Measurements from ENCODE around the gene RBM23. TPM values are rescaled to one million over a fixed set of nuclear protein-coding genes. Genes with fewer than 3 reads are reported as not detected.

RBM23 gene
- total and polyA plus RNA-seq, 4 donors = 27.7 to 104 (median 71.7) TPM

DNA sequence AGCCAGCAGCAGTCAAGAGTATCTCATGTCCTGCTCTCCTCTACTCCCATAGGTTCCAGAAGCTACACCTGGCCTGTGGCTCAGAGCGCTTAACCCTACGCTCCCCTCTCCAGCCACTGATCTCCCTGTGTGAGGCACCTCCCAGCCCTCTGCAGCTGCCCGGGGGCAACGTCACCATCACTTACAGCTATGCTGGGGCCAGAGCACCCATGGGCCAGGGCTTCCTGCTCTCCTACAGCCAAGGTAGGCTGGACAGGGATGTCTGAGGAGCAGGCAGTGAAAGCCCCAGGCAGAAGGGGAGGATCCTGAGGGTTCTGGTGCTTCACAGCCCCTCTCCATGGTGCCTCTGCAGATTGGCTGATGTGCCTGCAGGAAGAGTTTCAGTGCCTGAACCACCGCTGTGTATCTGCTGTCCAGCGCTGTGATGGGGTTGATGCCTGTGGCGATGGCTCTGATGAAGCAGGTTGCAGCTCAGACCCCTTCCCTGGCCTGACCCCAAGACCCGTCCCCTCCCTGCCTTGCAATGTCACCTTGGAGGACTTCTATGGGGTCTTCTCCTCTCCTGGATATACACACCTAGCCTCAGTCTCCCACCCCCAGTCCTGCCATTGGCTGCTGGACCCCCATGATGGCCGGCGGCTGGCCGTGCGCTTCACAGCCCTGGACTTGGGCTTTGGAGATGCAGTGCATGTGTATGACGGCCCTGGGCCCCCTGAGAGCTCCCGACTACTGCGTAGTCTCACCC lies 43.8 kb downstream of the RBM23 start:
- Histone ChIP-seq H3K4me3 (no peak overlapping the region), H3K9me3 (ENCODE audit: control insufficient read depth in 4 of 4, insufficient read depth in 3 of 4, low read length in 3 of 4) (no peaks in the 10 kb centered on the region), H3K9ac (ENCODE audit: insufficient read depth in 1 of 2, low read length in 2 of 2) (no peak overlapping the region), H3K4me1 (ENCODE audit: control insufficient read depth in 5 of 5, insufficient read depth in 5 of 5, low read length in 5 of 5) (peaks cover 0 to 10% (median 8%) of the 10 kb centered on the region in 5 donors), H3K27me3 (ENCODE audit: control insufficient read depth in 3 of 3, insufficient read depth in 3 of 3, low read length in 2 of 3) (no peaks in the 10 kb centered on the region), H3K27ac (ENCODE audit: low read depth in 1 of 2, low read length in 1 of 2) (no peak overlapping the region), H3K36me3 (ENCODE audit: control insufficient read depth in 4 of 4, insufficient read depth in 4 of 4, low read length in 4 of 4) (peaks cover 12 to 55% (median 29%) of the 10 kb centered on the region in 4 donors)
- ATAC-seq (ENCODE audit: insufficient read depth, low FRiP score) (no peak), DNase-seq (no peak)
- 97 to 98% methylated on average over 15 of the region's 15 CpGs for WGBS, 2 donors
- TF ChIP-seq CTCF (IDR thresholded peaks at IDR 0.05; ENCODE audit: control extremely low read depth, extremely low read depth) = no peak

- Histone ChIP-seq H3K36me3 (ENCODE audit: control insufficient read depth in 4 of 4, insufficient read depth in 4 of 4, low read length in 4 of 4) (peaks cover 8 to 40% (median 27%) of the 10 kb centered on the region in 4 donors), H3K9ac (ENCODE audit: insufficient read depth in 1 of 2, low read length in 2 of 2) (peak overlapping the region in 1 of 2 donors; percentile 94), H3K4me3 (peak overlapping the region; percentile 92), H3K27ac (ENCODE audit: low read depth in 1 of 2, low read length in 1 of 2) (peak overlapping the region; percentile 29 to 69), H3K27me3 (ENCODE audit: control insufficient read depth in 3 of 3, insufficient read depth in 3 of 3, low read length in 2 of 3) (no peaks in the 10 kb centered on the region), H3K9me3 (ENCODE audit: control insufficient read depth in 4 of 4, insufficient read depth in 3 of 4, low read length in 3 of 4) (no peaks in the 10 kb centered on the region), H3K4me1 (ENCODE audit: control insufficient read depth in 5 of 5, insufficient read depth in 5 of 5, low read length in 5 of 5) (peaks cover 0 to 10% (median 9%) of the 10 kb centered on the region in 5 donors)
- no peak for ATAC-seq (ENCODE audit: insufficient read depth, low FRiP score)
- no peak for TF ChIP-seq CTCF (IDR thresholded peaks at IDR 0.05; ENCODE audit: control extremely low read depth, extremely low read depth)
- no peak for DNase-seq
- WGBS, 2 donors = 51 to 64% methylated on average over 10 of the region's 10 CpGs
Measured at GRCh38 chr14:22872833-22873520, 46.0 kb downstream of the RBM23 start.

GRCh38 chr14:22872033-22872832 lies 46.7 kb downstream of the RBM23 start:
- Histone ChIP-seq H3K9ac (ENCODE audit: insufficient read depth in 1 of 2, low read length in 2 of 2) (peak overlapping the region; percentile 68 to 94), H3K27me3 (ENCODE audit: control insufficient read depth in 3 of 3, insufficient read depth in 3 of 3, low read length in 2 of 3) (no peaks in the 10 kb centered on the region), H3K4me3 (peak overlapping the region; percentile 92), H3K27ac (ENCODE audit: low read depth in 1 of 2, low read length in 1 of 2) (peak overlapping the region; percentile 97 to 99), H3K9me3 (ENCODE audit: control insufficient read depth in 4 of 4, insufficient read depth in 3 of 4, low read length in 3 of 4) (no peaks in the 10 kb centered on the region), H3K36me3 (ENCODE audit: control insufficient read depth in 4 of 4, insufficient read depth in 4 of 4, low read length in 4 of 4) (peaks cover 2 to 32% (median 24%) of the 10 kb centered on the region in 4 donors), H3K4me1 (ENCODE audit: control insufficient read depth in 5 of 5, insufficient read depth in 5 of 5, low read length in 5 of 5) (peaks cover 0 to 10% (median 9%) of the 10 kb centered on the region in 5 donors)
- peak; percentile 83 for TF ChIP-seq CTCF (IDR thresholded peaks at IDR 0.05; ENCODE audit: control extremely low read depth, extremely low read depth)
- 0 to 1% methylated on average over 32 to 45 of the region's 45 CpGs for WGBS, 2 donors
- DNase-seq (peak; percentile 89 to 90 (median 90)), ATAC-seq (ENCODE audit: insufficient read depth, low FRiP score) (peak; percentile 70)
